HG03520 (cell line): ENCODE results near the gene BNIP5.

ENCODE experiments used
- ATAC-seq: cut with Tn5 transposase; IDR thresholded peaks from one replicate; pipeline ENCODE4 v1.9.1; 2021; ENCODE audit warnings: mild to moderate bottlenecking, moderate library complexity; ENCODE audit not compliant: unreplicated experiment

BNIP5 gene

GRCh38 chr6:36326356-36326995 is 10.2 kb downstream of the BNIP5 start:
- no peak for ATAC-seq

- no peak for ATAC-seq
These were observed 12.0 kb downstream of the BNIP5 start for GRCh38 chr6:36324715-36325114.

- ATAC-seq, result no peak
These were observed 12.5 kb downstream of the BNIP5 start for GRCh38 chr6:36324191-36324590.

GRCh38 chr6:36323062-36323461 is 13.6 kb downstream of the BNIP5 start:
- ATAC-seq, result no peak

GRCh38 chr6:36322591-36322990 is 14.1 kb downstream of the BNIP5 start:
- no peak for ATAC-seq

- no peak for ATAC-seq
These were observed 16.2 kb downstream of the BNIP5 start for GRCh38 chr6:36320475-36320874.

GRCh38 chr6:36319821-36320220 is 16.9 kb downstream of the BNIP5 start:
- no peak for ATAC-seq

GRCh38 chr6:36319436-36319762 is 17.3 kb downstream of the BNIP5 start:
- ATAC-seq, result no peak

GRCh38 chr6:36318690-36319435 is 17.8 kb downstream of the BNIP5 start:
- no peak for ATAC-seq

GRCh38 chr6:36317623-36318022 is 19.1 kb downstream of the BNIP5 start:
- ATAC-seq, result no peak

- ATAC-seq, result no peak
These were observed 20.8 kb downstream of the BNIP5 start for GRCh38 chr6:36315921-36316320.

GRCh38 chr6:36314221-36315014 is 22.3 kb downstream of the BNIP5 start:
- no peak for ATAC-seq

- ATAC-seq, result no peak
These were observed 23.1 kb downstream of the BNIP5 start for GRCh38 chr6:36313649-36313936.

GRCh38 chr6:36312854-36313648 is 23.6 kb downstream of the BNIP5 start:
- no peak for ATAC-seq

GRCh38 chr6:36309900-36310299 is 26.8 kb downstream of the BNIP5 start:
- no peak for ATAC-seq

GRCh38 chr6:36309203-36309602 is 27.5 kb downstream of the BNIP5 start:
- no peak for ATAC-seq

GRCh38 chr6:36308514-36308913 is 28.2 kb downstream of the BNIP5 start:
- no peak for ATAC-seq

GRCh38 chr6:36306375-36306774 is 30.3 kb downstream of the BNIP5 start:
- ATAC-seq, result no peak

GRCh38 chr6:36305885-36306284 is 30.8 kb downstream of the BNIP5 start:
- ATAC-seq, result no peak

- no peak for ATAC-seq
These were observed 34.3 kb downstream of the BNIP5 start for GRCh38 chr6:36302227-36302976.

GRCh38 chr6:36301781-36302180 is 34.9 kb downstream of the BNIP5 start:
- ATAC-seq, result no peak
